Measurements from ENCODE around the gene CACNA1D.

The CACNA1D gene

GRCh38 chr3:53828581-53828980, 334.2 kb downstream of the CACNA1D start:
- TF ChIP-seq CTCF (IDR thresholded peaks at IDR 0.05; ENCODE audit: insufficient read depth, missing control alignments): no peak
- no peak for FAIRE-seq
- no peak for DNase-seq (ENCODE audit: insufficient read length, low spot score)

GRCh38 chr3:53829605-53830004, 335.2 kb downstream of the CACNA1D start:
- DNase-seq (ENCODE audit: insufficient read length, low spot score) (no peak), FAIRE-seq (no peak)
- TF ChIP-seq CTCF (IDR thresholded peaks at IDR 0.05; ENCODE audit: insufficient read depth, missing control alignments): no peak

GRCh38 chr3:53830944-53831343, 336.5 kb downstream of the CACNA1D start:
- no peak for DNase-seq (ENCODE audit: insufficient read length, low spot score)
- no peak for FAIRE-seq
- TF ChIP-seq CTCF (IDR thresholded peaks at IDR 0.05; ENCODE audit: insufficient read depth, missing control alignments): no peak

- FAIRE-seq: no peak
- no peak for TF ChIP-seq CTCF (IDR thresholded peaks at IDR 0.05; ENCODE audit: insufficient read depth, missing control alignments)
- DNase-seq (ENCODE audit: insufficient read length, low spot score): no peak
Observed at GRCh38 chr3:53833053-53833645, 338.7 kb downstream of the CACNA1D start.

GRCh38 chr3:53833700-53834099, 339.3 kb downstream of the CACNA1D start:
- no peak for DNase-seq (ENCODE audit: insufficient read length, low spot score)
- FAIRE-seq: no peak
- no peak for TF ChIP-seq CTCF (IDR thresholded peaks at IDR 0.05; ENCODE audit: insufficient read depth, missing control alignments)

GRCh38 chr3:53834429-53835095, 340.2 kb downstream of the CACNA1D start:
- TF ChIP-seq CTCF (IDR thresholded peaks at IDR 0.05; ENCODE audit: insufficient read depth, missing control alignments): no peak
- FAIRE-seq: no peak
- DNase-seq (ENCODE audit: insufficient read length, low spot score): no peak

GRCh38 chr3:53835257-53835656, 340.8 kb downstream of the CACNA1D start:
- no peak for FAIRE-seq
- TF ChIP-seq CTCF (IDR thresholded peaks at IDR 0.05; ENCODE audit: insufficient read depth, missing control alignments): no peak

More at GRCh38 chr3:53835257-53835656, 340.8 kb downstream of the CACNA1D start:
- DNase-seq (ENCODE audit: insufficient read length, low spot score): no peak

Measured in D721Med (cell line).